Fibroblast of villous mesenchyme (primary cell): ENCODE measurements around the gene SLIT3. TPM values are rescaled to one million over a fixed set of nuclear protein-coding genes. Genes with fewer than 3 reads are reported as not detected.

Source experiments
- DNase-seq: peaks from one replicate; pipeline ENCODE4 v3.0.0-alpha.2; 2010; ENCODE audit warnings: low read depth
- H3K4me3 ChIP-seq: 2 replicates; pipeline ENCODE4 v1.5.1; 2011; ENCODE audit warnings: low read depth, mild to moderate bottlenecking, low read length
- total RNA-seq: library from RNA; depleted of rRNA; stranded (reverse); fragments of >200 nt; gene quantifications from 2 replicates; pipeline ENCODE4 v1.2.3, GENCODE V29; 2012
- TF ChIP-seq, protein P1 (sequence below): IDR thresholded peaks from 2 replicates; pipeline ENCODE4 v1.5.1; 2012; ENCODE audit warnings: low read depth, mild to moderate bottlenecking, low read length; ENCODE audit not compliant: insufficient read depth

SLIT3 gene
- total RNA-seq, 1 donor, result under 0.01 TPM

DNA sequence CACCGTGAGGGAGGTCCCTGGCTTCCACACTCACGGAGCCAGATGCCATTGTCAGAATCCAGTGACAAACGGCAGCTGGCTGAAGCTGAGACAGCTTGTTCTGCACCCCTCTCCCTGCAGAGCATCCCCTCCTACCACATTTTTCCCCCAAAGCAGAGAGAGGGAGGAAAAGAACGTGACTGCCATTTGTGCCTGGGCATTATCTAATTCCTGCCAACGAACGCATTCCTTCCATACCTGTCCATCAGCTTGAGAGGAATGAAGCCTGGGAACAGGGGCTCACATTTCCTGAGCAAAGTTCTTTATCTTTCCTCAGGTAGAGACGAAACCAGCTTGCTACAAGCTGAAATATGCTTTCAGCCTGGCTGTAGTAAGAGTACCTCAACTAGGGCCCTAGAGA lies 175.4 kb downstream of the SLIT3 start:
- no peak for DNase-seq
- no peak overlapping the region for H3K4me3 ChIP-seq
- TF ChIP-seq, protein P1, sequence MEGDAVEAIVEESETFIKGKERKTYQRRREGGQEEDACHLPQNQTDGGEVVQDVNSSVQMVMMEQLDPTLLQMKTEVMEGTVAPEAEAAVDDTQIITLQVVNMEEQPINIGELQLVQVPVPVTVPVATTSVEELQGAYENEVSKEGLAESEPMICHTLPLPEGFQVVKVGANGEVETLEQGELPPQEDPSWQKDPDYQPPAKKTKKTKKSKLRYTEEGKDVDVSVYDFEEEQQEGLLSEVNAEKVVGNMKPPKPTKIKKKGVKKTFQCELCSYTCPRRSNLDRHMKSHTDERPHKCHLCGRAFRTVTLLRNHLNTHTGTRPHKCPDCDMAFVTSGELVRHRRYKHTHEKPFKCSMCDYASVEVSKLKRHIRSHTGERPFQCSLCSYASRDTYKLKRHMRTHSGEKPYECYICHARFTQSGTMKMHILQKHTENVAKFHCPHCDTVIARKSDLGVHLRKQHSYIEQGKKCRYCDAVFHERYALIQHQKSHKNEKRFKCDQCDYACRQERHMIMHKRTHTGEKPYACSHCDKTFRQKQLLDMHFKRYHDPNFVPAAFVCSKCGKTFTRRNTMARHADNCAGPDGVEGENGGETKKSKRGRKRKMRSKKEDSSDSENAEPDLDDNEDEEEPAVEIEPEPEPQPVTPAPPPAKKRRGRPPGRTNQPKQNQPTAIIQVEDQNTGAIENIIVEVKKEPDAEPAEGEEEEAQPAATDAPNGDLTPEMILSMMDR, result no peak

DNA sequence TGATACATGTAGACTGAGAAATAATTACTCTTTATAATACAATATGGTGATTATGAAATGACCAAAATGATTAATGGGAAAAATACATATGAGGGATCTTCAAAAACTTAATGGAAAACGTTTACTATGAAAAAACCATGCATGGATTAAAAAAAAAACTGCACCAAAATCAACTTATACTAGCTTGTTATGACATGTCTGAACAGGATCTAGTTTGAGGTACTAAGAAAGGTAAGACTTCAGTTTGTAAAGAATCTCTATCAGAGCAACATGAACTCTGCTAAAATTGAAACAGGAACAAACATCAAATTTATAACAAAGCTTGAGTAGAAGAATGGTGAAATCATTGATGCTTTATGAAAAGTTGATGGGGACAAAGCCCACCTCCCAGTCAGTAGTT lies 178.0 kb downstream of the SLIT3 start:
- DNase-seq, result no peak
- TF ChIP-seq, protein P1, result no peak
- no peak overlapping the region for H3K4me3 ChIP-seq

DNA sequence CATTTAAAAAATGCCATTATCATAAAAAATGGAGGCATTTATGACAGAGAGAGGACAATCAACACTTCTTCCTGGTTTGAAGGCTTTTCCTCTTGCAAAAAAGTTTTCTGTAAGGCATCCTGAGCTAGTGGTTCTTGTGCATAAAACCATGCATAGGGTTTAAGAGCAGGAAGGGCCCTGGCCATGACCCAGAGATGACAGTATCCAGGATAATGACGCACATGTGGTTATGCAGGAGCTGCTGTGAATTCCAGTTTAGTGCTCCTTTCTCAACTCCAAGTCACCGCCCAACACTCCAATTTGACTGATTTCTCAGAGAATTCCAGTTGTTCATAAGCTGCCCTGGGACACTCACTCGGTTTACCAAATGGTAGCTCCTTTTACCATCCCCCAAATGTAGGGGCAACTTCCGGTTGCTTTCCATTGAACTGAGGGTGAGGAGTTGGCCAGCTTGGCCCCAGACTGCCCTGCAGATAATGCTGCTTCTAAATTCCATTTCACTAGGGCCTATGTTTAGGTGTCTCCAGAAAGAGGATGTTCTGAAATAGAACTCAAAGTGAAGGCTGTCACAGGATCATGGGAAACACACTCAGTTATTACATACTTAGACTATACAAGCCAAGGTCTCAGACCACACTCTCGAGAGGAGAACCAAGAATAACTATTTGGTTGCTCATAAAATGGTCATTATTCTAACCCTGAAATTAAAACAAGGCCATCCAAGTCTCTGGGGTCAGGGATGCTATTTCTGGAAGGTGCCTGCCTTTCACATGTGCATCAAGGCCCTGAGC lies 179.1 kb downstream of the SLIT3 start:
- DNase-seq, result peak; percentile 55
- H3K4me3 ChIP-seq, result no peak overlapping the region
- TF ChIP-seq, protein P1, result no peak

DNA sequence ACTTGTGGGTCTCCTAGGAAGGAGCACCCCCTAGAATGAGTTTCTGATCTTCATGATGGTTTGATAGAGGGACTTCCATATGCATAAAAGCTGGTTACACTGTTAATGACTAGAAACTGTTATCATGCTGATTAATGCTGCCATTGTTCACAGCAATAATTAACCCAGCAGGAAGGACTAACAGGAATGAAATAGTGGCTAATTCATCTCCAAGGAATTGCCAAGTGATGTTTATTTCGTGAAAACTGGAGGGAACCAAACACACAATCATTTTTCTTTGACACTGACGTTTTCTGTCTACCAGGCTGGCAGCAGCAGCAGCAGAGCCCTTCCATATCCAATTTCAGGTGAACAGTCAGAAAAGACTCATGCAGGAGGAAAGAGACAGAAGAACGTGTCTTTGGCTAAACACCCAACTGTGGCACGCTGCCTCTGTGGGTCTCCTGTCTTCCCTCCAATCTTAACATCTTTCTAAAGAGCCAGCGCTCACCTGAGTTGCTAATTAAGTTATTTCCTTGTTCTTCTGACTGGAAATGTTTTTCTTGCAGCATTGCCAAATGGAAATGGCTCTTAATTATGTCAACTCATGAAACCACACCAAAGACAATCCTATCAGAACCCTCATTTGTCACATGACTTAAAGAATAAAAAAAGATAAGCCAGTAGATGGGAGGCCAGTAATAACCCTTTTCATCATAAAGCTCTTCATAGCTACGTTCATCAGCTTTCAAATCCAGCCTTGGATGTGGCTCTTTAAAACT lies 181.5 kb downstream of the SLIT3 start:
- no peak overlapping the region for H3K4me3 ChIP-seq
- TF ChIP-seq, protein P1, result no peak
- DNase-seq, result no peak

DNA sequence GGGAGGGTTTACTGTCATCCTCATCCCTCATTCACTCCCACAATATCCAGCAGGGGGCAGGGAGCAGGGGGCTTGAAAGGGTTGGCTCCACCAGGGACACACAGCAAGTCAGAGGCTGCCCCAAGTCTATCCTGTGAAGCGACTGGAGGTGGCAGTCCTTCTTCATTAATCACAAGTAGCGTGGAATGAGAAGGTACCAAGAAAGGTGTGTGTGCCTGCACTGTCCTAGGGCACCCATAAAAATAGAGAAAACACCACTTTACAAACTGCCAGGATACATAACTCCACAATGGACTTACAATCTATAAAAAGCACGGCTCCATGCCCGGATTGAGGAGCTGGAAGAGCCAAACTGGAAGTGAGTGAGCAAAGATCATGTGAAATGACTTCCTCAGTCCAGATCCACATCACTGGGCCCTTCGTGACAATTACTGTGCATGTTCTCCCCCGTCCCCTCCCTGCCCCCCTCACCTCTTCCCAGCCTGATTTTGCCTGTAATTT lies 183.9 kb downstream of the SLIT3 start:
- DNase-seq, result no peak
- TF ChIP-seq, protein P1, result no peak
- H3K4me3 ChIP-seq, result no peak overlapping the region

DNA sequence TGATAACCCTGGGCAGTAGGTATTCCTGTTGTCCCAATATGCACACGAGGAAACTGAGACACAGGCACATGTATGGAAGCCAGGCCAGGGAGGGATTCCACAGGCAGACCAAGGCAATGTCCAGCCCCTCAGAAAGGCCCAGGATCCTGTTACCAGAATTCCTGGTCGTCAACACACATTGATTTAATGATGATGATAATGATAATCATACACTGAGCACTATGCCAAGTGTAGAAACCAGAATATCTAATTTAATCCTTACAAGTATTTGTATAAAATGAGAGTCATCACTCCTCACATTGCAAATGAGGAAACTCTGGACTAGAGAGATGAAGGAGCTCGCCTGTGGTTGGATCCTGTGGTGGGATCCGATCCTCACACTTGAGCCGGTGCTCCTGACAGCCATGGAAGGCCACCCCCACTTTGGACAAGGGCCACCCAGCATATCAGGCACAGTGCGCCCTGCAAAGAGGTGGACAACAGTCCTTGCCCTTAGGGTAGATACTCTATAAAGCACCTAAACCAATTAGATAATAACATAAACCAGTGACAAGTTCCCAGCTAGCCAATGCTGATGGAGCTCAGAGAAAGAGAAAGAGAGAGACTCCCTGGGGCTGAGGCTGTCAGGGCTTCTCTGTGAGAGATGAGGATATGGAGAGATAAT lies 185.3 kb downstream of the SLIT3 start:
- DNase-seq, result no peak
- H3K4me3 ChIP-seq, result no peak overlapping the region
- TF ChIP-seq, protein P1, result no peak
